ENCODE data around the gene PLEKHF1. TPM values are rescaled to one million over a fixed set of nuclear protein-coding genes. Genes with fewer than 3 reads are reported as not detected.
"Not testable (repeated sequence)": the region's sequence is repeated elsewhere in the genome, so short reads cannot be mapped to it uniquely, and the experiment has no call there.

The PLEKHF1 gene
- total RNA-seq, 1 donor from 2014 or later, result 28.0 TPM

GRCh38 chr19:29706635-29707034 lies 41.4 kb downstream of the PLEKHF1 start:
- H3K27ac Mint-ChIP-seq, result peak overlapping the region; percentile 98
- peaks cover 76% of the 10 kb centered on the region for H3K36me3 Mint-ChIP-seq (ENCODE audit: low read depth)
- no peaks in the 10 kb centered on the region for H3K27me3 Mint-ChIP-seq (ENCODE audit: low read depth)
- intact Hi-C loops (cut with micrococcal nuclease), result no loop called here
- H3K4me1 Mint-ChIP-seq (ENCODE audit: low read depth), result peaks cover 41% of the 10 kb centered on the region
- H3K9me3 Mint-ChIP-seq, result no peaks in the 10 kb centered on the region
- no peak for DNase-seq (ENCODE audit: low spot score)
- no peak overlapping the region for H3K4me3 Mint-ChIP-seq (ENCODE audit: low read depth)

- intact Hi-C loops (cut with micrococcal nuclease), result no loop called here
- Mint-ChIP-seq H3K27ac (peak overlapping the region; percentile 6), H3K4me3 (ENCODE audit: low read depth) (no peak overlapping the region), H3K36me3 (ENCODE audit: low read depth) (peaks cover 81% of the 10 kb centered on the region), H3K9me3 (no peaks in the 10 kb centered on the region), H3K27me3 (ENCODE audit: low read depth) (no peaks in the 10 kb centered on the region), H3K4me1 (ENCODE audit: low read depth) (peaks cover 58% of the 10 kb centered on the region)
- DNase-seq (ENCODE audit: low spot score), result no peak
Measured at GRCh38 chr19:29708554-29709439, 43.5 kb downstream of the PLEKHF1 start.

- not testable (repeated sequence) for H3K9me3 Mint-ChIP-seq
Measured at GRCh38 chr19:29709440-29709798, 44.2 kb downstream of the PLEKHF1 start.

GRCh38 chr19:29711584-29712132 lies 46.4 kb downstream of the PLEKHF1 start:
- peak overlapping the region; percentile 84 for H3K27ac Mint-ChIP-seq
- H3K4me3 Mint-ChIP-seq (ENCODE audit: low read depth), result peak overlapping the region; percentile 62
- intact Hi-C loops (cut with micrococcal nuclease), result no loop called here
- no peak for DNase-seq (ENCODE audit: low spot score)
- peaks cover 57% of the 10 kb centered on the region for H3K4me1 Mint-ChIP-seq (ENCODE audit: low read depth)
- H3K36me3 Mint-ChIP-seq (ENCODE audit: low read depth), result peaks cover 63% of the 10 kb centered on the region
- H3K9me3 Mint-ChIP-seq, result no peaks in the 10 kb centered on the region
- no peaks in the 10 kb centered on the region for H3K27me3 Mint-ChIP-seq (ENCODE audit: low read depth)

More at GRCh38 chr19:29709440-29709798, 44.2 kb downstream of the PLEKHF1 start:
- intact Hi-C loops (cut with micrococcal nuclease); DNase-seq (ENCODE audit: low spot score); H3K4me3 Mint-ChIP-seq (ENCODE audit: low read depth); H3K27me3 Mint-ChIP-seq (ENCODE audit: low read depth): not testable (repeated sequence)
- H3K4me1 Mint-ChIP-seq (ENCODE audit: low read depth), result peaks cover 58% of the 10 kb centered on the region
- peak overlapping the region; percentile 33 for H3K27ac Mint-ChIP-seq
- peaks cover 83% of the 10 kb centered on the region for H3K36me3 Mint-ChIP-seq (ENCODE audit: low read depth)

- no peaks in the 10 kb centered on the region for H3K9me3 Mint-ChIP-seq
- H3K4me1 Mint-ChIP-seq (ENCODE audit: low read depth), result peaks cover 54% of the 10 kb centered on the region
- DNase-seq (ENCODE audit: low spot score), result no peak
- H3K36me3 Mint-ChIP-seq (ENCODE audit: low read depth), result peaks cover 51% of the 10 kb centered on the region
- peak overlapping the region; percentile 84 for H3K4me3 Mint-ChIP-seq (ENCODE audit: low read depth)
- peak overlapping the region; percentile 84 for H3K27ac Mint-ChIP-seq
- intact Hi-C loops (cut with micrococcal nuclease), result no loop called here
- no peaks in the 10 kb centered on the region for H3K27me3 Mint-ChIP-seq (ENCODE audit: low read depth)
Measured at GRCh38 chr19:29712744-29713516, 47.7 kb downstream of the PLEKHF1 start.

- no peaks in the 10 kb centered on the region for H3K27me3 Mint-ChIP-seq (ENCODE audit: low read depth)
- DNase-seq (ENCODE audit: low spot score), result no peak
Measured at GRCh38 chr19:29714371-29714952, 49.2 kb downstream of the PLEKHF1 start.

GRCh38 chr19:29714953-29715700 lies 49.9 kb downstream of the PLEKHF1 start, which contains the start of gene C19orf12:
Gene C19orf12 (minus strand): TSS chr19:29715261. CDS start chr19:29708413, 6,848 bp downstream.
- no peaks in the 10 kb centered on the region for H3K27me3 Mint-ChIP-seq (ENCODE audit: low read depth)
- H3K27ac Mint-ChIP-seq, result peak within 1 kb of the TSS; percentile 94
- peak; percentile 71 for DNase-seq (ENCODE audit: low spot score)
- H3K36me3 Mint-ChIP-seq (ENCODE audit: low read depth), result peaks cover 36% of the 10 kb centered on the region
- no peaks in the 10 kb centered on the region for H3K9me3 Mint-ChIP-seq
- H3K4me3 Mint-ChIP-seq (ENCODE audit: low read depth), result peak within 1 kb of the TSS; percentile 94
- H3K4me1 Mint-ChIP-seq (ENCODE audit: low read depth), result peaks cover 45% of the 10 kb centered on the region
- intact Hi-C loops (cut with micrococcal nuclease), result loop anchor here (1.0 to 5.0 kb wide), 2 partner anchors 10 to 227 kb away; partner anchors contain the start of gene URI1

More at GRCh38 chr19:29714371-29714952, 49.2 kb downstream of the PLEKHF1 start:
- H3K9me3 Mint-ChIP-seq, result no peaks in the 10 kb centered on the region
- H3K36me3 Mint-ChIP-seq (ENCODE audit: low read depth), result peaks cover 40% of the 10 kb centered on the region
- intact Hi-C loops (cut with micrococcal nuclease), result loop anchor here (1.0 kb wide), 1 partner anchor 9 kb away; no protein-coding TSS in a partner anchor
- H3K27ac Mint-ChIP-seq, result peak overlapping the region; percentile 84
- peaks cover 50% of the 10 kb centered on the region for H3K4me1 Mint-ChIP-seq (ENCODE audit: low read depth)
- peak overlapping the region; percentile 84 for H3K4me3 Mint-ChIP-seq (ENCODE audit: low read depth)

GRCh38 chr19:29715701-29716581 lies 50.7 kb downstream of the PLEKHF1 start:
- Mint-ChIP-seq H3K27ac (peak overlapping the region; percentile 94), H3K4me1 (ENCODE audit: low read depth) (peaks cover 38% of the 10 kb centered on the region), H3K4me3 (ENCODE audit: low read depth) (peak overlapping the region; percentile 94), H3K9me3 (no peaks in the 10 kb centered on the region), H3K27me3 (ENCODE audit: low read depth) (peaks cover 2% of the 10 kb centered on the region), H3K36me3 (ENCODE audit: low read depth) (peaks cover 29% of the 10 kb centered on the region)
- intact Hi-C loops (cut with micrococcal nuclease), result loop anchor here (1.0 to 5.0 kb wide), 5 partner anchors 22 to 226 kb away; partner anchors contain the start of genes PLEKHF1, POP4 and URI1
- DNase-seq (ENCODE audit: low spot score), result no peak

GRCh38 chr19:29717051-29717450 lies 51.8 kb downstream of the PLEKHF1 start:
- Mint-ChIP-seq H3K36me3 (ENCODE audit: low read depth) (peaks cover 23% of the 10 kb centered on the region), H3K4me3 (ENCODE audit: low read depth) (no peak overlapping the region), H3K27ac (no peak overlapping the region), H3K4me1 (ENCODE audit: low read depth) (peaks cover 31% of the 10 kb centered on the region), H3K9me3 (no peaks in the 10 kb centered on the region), H3K27me3 (ENCODE audit: low read depth) (peaks cover 8% of the 10 kb centered on the region)
- no peak for DNase-seq (ENCODE audit: low spot score)
- intact Hi-C loops (cut with micrococcal nuclease), result loop anchor here (5.0 kb wide), 1 partner anchor 225 kb away; the partner anchor contains the start of gene URI1

GRCh38 chr19:29724102-29724641 lies 58.9 kb downstream of the PLEKHF1 start:
- Mint-ChIP-seq H3K9me3 (no peaks in the 10 kb centered on the region), H3K36me3 (ENCODE audit: low read depth) (no peaks in the 10 kb centered on the region), H3K27ac (no peak overlapping the region), H3K4me1 (ENCODE audit: low read depth) (peaks cover 6% of the 10 kb centered on the region), H3K4me3 (ENCODE audit: low read depth) (peak overlapping the region; percentile 9), H3K27me3 (ENCODE audit: low read depth) (peaks cover 30% of the 10 kb centered on the region)
- intact Hi-C loops (cut with micrococcal nuclease), result loop anchor here (10.0 kb wide), 1 partner anchor 199 kb away; the partner anchor contains the start of gene VSTM2B
- DNase-seq (ENCODE audit: low spot score), result no peak

GRCh38 chr19:29724746-29725145 lies 59.5 kb downstream of the PLEKHF1 start:
- intact Hi-C loops (cut with micrococcal nuclease), result loop anchor here (10.0 kb wide), 1 partner anchor 200 kb away; the partner anchor contains the start of gene VSTM2B
- H3K4me3 Mint-ChIP-seq (ENCODE audit: low read depth), result no peak overlapping the region
- H3K36me3 Mint-ChIP-seq (ENCODE audit: low read depth), result no peaks in the 10 kb centered on the region
- no peaks in the 10 kb centered on the region for H3K9me3 Mint-ChIP-seq
- no peak for DNase-seq (ENCODE audit: low spot score)
- H3K27ac Mint-ChIP-seq, result no peak overlapping the region
- H3K4me1 Mint-ChIP-seq (ENCODE audit: low read depth), result peaks cover 6% of the 10 kb centered on the region
- peaks cover 30% of the 10 kb centered on the region for H3K27me3 Mint-ChIP-seq (ENCODE audit: low read depth)

Measured in activated T-helper 2 cell treated with anti-CD3 and anti-CD28 coated beads, Interferon-gamma antibody, Interleukin-2, Interleukin-4, amounts not matched to agents 10 μg/mL and 5 μg/mL and 100 μg/mL, durations not matched to agents 14 hours and 24 hours and 36 hours (primary cell).